Mesodermal cell (in vitro differentiated cells): ENCODE measurements around the gene CELA3B.
"Not testable (repeated sequence)": the region's sequence is repeated elsewhere in the genome, so short reads cannot be mapped to it uniquely, and the experiment has no call there.

Experiments used
- H3K27ac ChIP-seq: 2 replicates; pipeline ENCODE4 v1.7.0; 2013; ENCODE audit warnings: mild to moderate bottlenecking, low read depth, low read length, moderate library complexity; ENCODE audit not compliant: severe bottlenecking
- H3K36me3 ChIP-seq: 2 replicates; pipeline ENCODE4 v1.7.1; 2013; ENCODE audit warnings: mild to moderate bottlenecking, low read length, moderate library complexity; ENCODE audit not compliant: control insufficient read depth, insufficient read depth
- H3K4me1 ChIP-seq: one replicate; pipeline ENCODE4 v1.7.1; 2013; ENCODE audit warnings: mild to moderate bottlenecking, low read length; ENCODE audit not compliant: insufficient read depth, control insufficient read depth, poor library complexity, severe bottlenecking
- H3K4me3 ChIP-seq: 2 replicates; pipeline ENCODE4 v1.7.0; 2013; ENCODE audit warnings: low read length, control low read depth, mild to moderate bottlenecking; ENCODE audit not compliant: insufficient read depth, poor library complexity, severe bottlenecking; ENCODE audit errors: extremely low read depth
- H3K9me3 ChIP-seq: 2 replicates; pipeline ENCODE4 v1.7.1; 2013; ENCODE audit warnings: mild to moderate bottlenecking, low read length, moderate library complexity; ENCODE audit not compliant: control insufficient read depth
- WGBS, 2 experiments: methylation state at CpG; one replicate each; pipeline ENCODE4 v1.1.5; 2013; ENCODE audit warnings: missing lambda C conversion rate in 2 of 2; ENCODE audit not compliant: insufficient coverage in 2 of 2; 5-methylcytosine and 5-hydroxymethylcytosine counted together

Gene CELA3B

GRCh38 chr1:22034834-22035233 is 58.0 kb downstream of the CELA3B start:
- not testable (repeated sequence) for H3K9me3 ChIP-seq, H3K27ac ChIP-seq

GRCh38 chr1:22037520-22037919 is 60.7 kb downstream of the CELA3B start:
- Histone ChIP-seq H3K36me3 (no peaks in the 10 kb centered on the region), H3K9me3 (no peaks in the 10 kb centered on the region), H3K4me1 (peaks cover 8% of the 10 kb centered on the region), H3K4me3 (no peak overlapping the region), H3K27ac (no peak overlapping the region)
- WGBS, 2 experiments = 57 to 94% methylated on average over 4 to 6 of the region's 7 CpGs

More at GRCh38 chr1:22034834-22035233, 58.0 kb downstream of the CELA3B start:
- H3K4me3 ChIP-seq, H3K36me3 ChIP-seq, H3K4me1 ChIP-seq: not testable (repeated sequence)
- 83 to 85% methylated on average over 4 of the region's 5 CpGs for WGBS, 2 experiments

GRCh38 chr1:22038036-22038435 is 61.2 kb downstream of the CELA3B start:
- Histone ChIP-seq H3K4me3 (no peak overlapping the region), H3K36me3 (no peaks in the 10 kb centered on the region), H3K9me3 (no peaks in the 10 kb centered on the region), H3K4me1 (peaks cover 8% of the 10 kb centered on the region), H3K27ac (no peak overlapping the region)
- 89 to 95% methylated on average over 4 of the region's 5 CpGs for WGBS, 2 experiments
